ENCODE measurements around the gene C19orf33. TPM values are rescaled to one million over a fixed set of nuclear protein-coding genes. Genes with fewer than 3 reads are reported as not detected.

The C19orf33 gene
- total and polyA plus RNA-seq, 2 of the 8 experiments (the other 6 are each of a cell fraction or from before 2014, with no cell fraction given) = 6.0 to 36.0 TPM

- TF ChIP-seq, protein P1, sequence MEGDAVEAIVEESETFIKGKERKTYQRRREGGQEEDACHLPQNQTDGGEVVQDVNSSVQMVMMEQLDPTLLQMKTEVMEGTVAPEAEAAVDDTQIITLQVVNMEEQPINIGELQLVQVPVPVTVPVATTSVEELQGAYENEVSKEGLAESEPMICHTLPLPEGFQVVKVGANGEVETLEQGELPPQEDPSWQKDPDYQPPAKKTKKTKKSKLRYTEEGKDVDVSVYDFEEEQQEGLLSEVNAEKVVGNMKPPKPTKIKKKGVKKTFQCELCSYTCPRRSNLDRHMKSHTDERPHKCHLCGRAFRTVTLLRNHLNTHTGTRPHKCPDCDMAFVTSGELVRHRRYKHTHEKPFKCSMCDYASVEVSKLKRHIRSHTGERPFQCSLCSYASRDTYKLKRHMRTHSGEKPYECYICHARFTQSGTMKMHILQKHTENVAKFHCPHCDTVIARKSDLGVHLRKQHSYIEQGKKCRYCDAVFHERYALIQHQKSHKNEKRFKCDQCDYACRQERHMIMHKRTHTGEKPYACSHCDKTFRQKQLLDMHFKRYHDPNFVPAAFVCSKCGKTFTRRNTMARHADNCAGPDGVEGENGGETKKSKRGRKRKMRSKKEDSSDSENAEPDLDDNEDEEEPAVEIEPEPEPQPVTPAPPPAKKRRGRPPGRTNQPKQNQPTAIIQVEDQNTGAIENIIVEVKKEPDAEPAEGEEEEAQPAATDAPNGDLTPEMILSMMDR (IDR thresholded peaks at IDR 0.05; ENCODE audit: control extremely low read depth in 1 of 3, insufficient read depth in 1 of 3, low read depth in 1 of 3, low read length in 3 of 3) = no peak
- no peak for TF ChIP-seq RBBP5 (IDR thresholded peaks at IDR 0.05; ENCODE audit: borderline replicate concordance, low read depth, low read length)
- no peak for TF ChIP-seq ATF2 (IDR thresholded peaks at IDR 0.05; ENCODE audit: low read length)
Observed at GRCh38 chr19:38277969-38278680, 25.9 kb upstream of the C19orf33 start (continued).

Data from H1 (cell line).